ENCODE measurements around the gene LIMCH1.
"Not testable (repeated sequence)": the region's sequence is repeated elsewhere in the genome, so short reads cannot be mapped to it uniquely, and the experiment has no call there.

LIMCH1 gene

GRCh38 chr4:41646862-41647261 lies 108.9 kb downstream of the LIMCH1 start:
- peaks cover 3 to 9% of the 10 kb centered on the region in 2 donors for H3K4me1 ChIP-seq (ENCODE audit: control insufficient read depth in 2 of 2, insufficient read depth in 1 of 2, low read depth in 1 of 2, low read length in 2 of 2)
- no peak overlapping the region for H2BK15ac ChIP-seq (ENCODE audit: low read length)
- no peak overlapping the region for H4K8ac ChIP-seq (ENCODE audit: low read depth, low read length)
- H3K36me3 ChIP-seq (replicated peaks in 1 of 2; ENCODE audit: control insufficient read depth in 2 of 2, insufficient read depth in 2 of 2, low read length in 2 of 2) = peaks cover 3 to 42% of the 10 kb centered on the region in 2 donors
- H3K9ac ChIP-seq (ENCODE audit: low read depth, low read length, poor library complexity) = no peak overlapping the region
- H3K27me3 ChIP-seq (ENCODE audit: control insufficient read depth in 3 of 3, insufficient read depth in 3 of 3, low read depth in 1 of 3, low read length in 3 of 3) = no peaks in the 10 kb centered on the region
- no peaks in the 10 kb centered on the region for H3K79me1 ChIP-seq (ENCODE audit: low read depth, low read length)
- no CpG with 5 or more reads among the region's 1 CpG for WGBS, 2 donors (ENCODE audit: extremely low coverage in 2 of 2, insufficient read length in 2 of 2, insufficient replicate concordance in 1 of 2)
- no peak overlapping the region for H3K23ac ChIP-seq (ENCODE audit: low read depth, low read length, poor library complexity)
- no peak overlapping the region for H2BK5ac ChIP-seq (ENCODE audit: low read length)
- H3K4me2 ChIP-seq (ENCODE audit: insufficient read depth, low read length, poor library complexity, severe bottlenecking) = no peak overlapping the region
- no peak overlapping the region for H3K27ac ChIP-seq (replicated peaks; ENCODE audit: low read length)
- no peak overlapping the region for H3K18ac ChIP-seq (ENCODE audit: low read length)
- no peak overlapping the region for H2AFZ ChIP-seq (ENCODE audit: low read length)
- H3K9me3 ChIP-seq (replicated peaks in 1 of 2; ENCODE audit: control insufficient read depth in 2 of 2, insufficient read depth in 1 of 2, low read depth in 1 of 2, low read length in 2 of 2) = peaks cover 0 to 2% of the 10 kb centered on the region in 2 donors
- no peak overlapping the region for H3K4ac ChIP-seq (ENCODE audit: low read length)
- H2BK120ac ChIP-seq (ENCODE audit: low read depth, low read length) = no peak overlapping the region
- no peak overlapping the region for H2AK5ac ChIP-seq (ENCODE audit: low read depth, low read length)
- H2BK12ac ChIP-seq (ENCODE audit: low read length) = no peak overlapping the region
- DNase-seq (ENCODE audit: low spot score) = no peak
- H3K14ac ChIP-seq (ENCODE audit: low read length) = no peak overlapping the region
- no peak overlapping the region for H4K91ac ChIP-seq (ENCODE audit: low read depth, low read length, poor library complexity)
- H3K4me3 ChIP-seq (ENCODE audit: low read length in 2 of 2) = no peak overlapping the region

- Histone ChIP-seq H3K4me2 (ENCODE audit: insufficient read depth, low read length, poor library complexity, severe bottlenecking) (no peak overlapping the region), H3K4me3 (ENCODE audit: low read length in 2 of 2) (no peak overlapping the region), H3K9me3 (replicated peaks in 1 of 2; ENCODE audit: control insufficient read depth in 2 of 2, insufficient read depth in 1 of 2, low read depth in 1 of 2, low read length in 2 of 2) (peaks cover 0 to 2% of the 10 kb centered on the region in 2 donors), H2AFZ (ENCODE audit: low read length) (no peak overlapping the region), H3K79me1 (ENCODE audit: low read depth, low read length) (no peaks in the 10 kb centered on the region), H2BK5ac (ENCODE audit: low read length) (no peak overlapping the region), H3K36me3 (replicated peaks in 1 of 2; ENCODE audit: control insufficient read depth in 2 of 2, insufficient read depth in 2 of 2, low read length in 2 of 2) (peaks cover 3 to 47% of the 10 kb centered on the region in 2 donors), H3K27me3 (ENCODE audit: control insufficient read depth in 3 of 3, insufficient read depth in 3 of 3, low read depth in 1 of 3, low read length in 3 of 3) (no peaks in the 10 kb centered on the region), H2BK120ac (ENCODE audit: low read depth, low read length) (no peak overlapping the region), H4K91ac (ENCODE audit: low read depth, low read length, poor library complexity) (no peak overlapping the region), H3K4ac (ENCODE audit: low read length) (no peak overlapping the region), H3K23ac (ENCODE audit: low read depth, low read length, poor library complexity) (no peak overlapping the region), H3K14ac (ENCODE audit: low read length) (no peak overlapping the region), H4K8ac (ENCODE audit: low read depth, low read length) (no peak overlapping the region), H2BK12ac (ENCODE audit: low read length) (no peak overlapping the region), H3K27ac (replicated peaks; ENCODE audit: low read length) (no peak overlapping the region), H3K9ac (ENCODE audit: low read depth, low read length, poor library complexity) (no peak overlapping the region), H2BK15ac (ENCODE audit: low read length) (no peak overlapping the region), H3K18ac (ENCODE audit: low read length) (no peak overlapping the region), H2AK5ac (ENCODE audit: low read depth, low read length) (no peak overlapping the region), H3K4me1 (ENCODE audit: control insufficient read depth in 2 of 2, insufficient read depth in 1 of 2, low read depth in 1 of 2, low read length in 2 of 2) (peaks cover 3 to 9% of the 10 kb centered on the region in 2 donors)
- no peak for DNase-seq (ENCODE audit: low spot score)
- WGBS, 2 donors (ENCODE audit: extremely low coverage in 2 of 2, insufficient read length in 2 of 2, insufficient replicate concordance in 1 of 2) = no CpG with 5 or more reads among the region's 3 CpGs
Observed at GRCh38 chr4:41647383-41647782, 109.4 kb downstream of the LIMCH1 start.

- H2AFZ ChIP-seq (ENCODE audit: low read length); H2BK15ac ChIP-seq (ENCODE audit: low read length); H3K4me2 ChIP-seq (ENCODE audit: insufficient read depth, low read length, poor library complexity, severe bottlenecking); H4K8ac ChIP-seq (ENCODE audit: low read depth, low read length); H3K4me1 ChIP-seq (ENCODE audit: control insufficient read depth in 2 of 2, insufficient read depth in 1 of 2, low read depth in 1 of 2, low read length in 2 of 2); H3K18ac ChIP-seq (ENCODE audit: low read length); H3K27me3 ChIP-seq (ENCODE audit: control insufficient read depth in 3 of 3, insufficient read depth in 3 of 3, low read depth in 1 of 3, low read length in 3 of 3); H3K9ac ChIP-seq (ENCODE audit: low read depth, low read length, poor library complexity); H2BK5ac ChIP-seq (ENCODE audit: low read length); H3K9me3 ChIP-seq (replicated peaks in 1 of 2; ENCODE audit: control insufficient read depth in 2 of 2, insufficient read depth in 1 of 2, low read depth in 1 of 2, low read length in 2 of 2); H4K91ac ChIP-seq (ENCODE audit: low read depth, low read length, poor library complexity); H3K27ac ChIP-seq (replicated peaks; ENCODE audit: low read length); H2BK120ac ChIP-seq (ENCODE audit: low read depth, low read length); H3K14ac ChIP-seq (ENCODE audit: low read length); H3K4ac ChIP-seq (ENCODE audit: low read length); H3K79me1 ChIP-seq (ENCODE audit: low read depth, low read length); H3K23ac ChIP-seq (ENCODE audit: low read depth, low read length, poor library complexity); H2BK12ac ChIP-seq (ENCODE audit: low read length); H2AK5ac ChIP-seq (ENCODE audit: low read depth, low read length); DNase-seq (ENCODE audit: low spot score); H3K4me3 ChIP-seq (ENCODE audit: low read length in 2 of 2): not testable (repeated sequence)
- peaks cover 3 to 57% of the 10 kb centered on the region in 2 donors for H3K36me3 ChIP-seq (replicated peaks in 1 of 2; ENCODE audit: control insufficient read depth in 2 of 2, insufficient read depth in 2 of 2, low read length in 2 of 2)
Observed at GRCh38 chr4:41651150-41651549, 113.2 kb downstream of the LIMCH1 start.

DNA sequence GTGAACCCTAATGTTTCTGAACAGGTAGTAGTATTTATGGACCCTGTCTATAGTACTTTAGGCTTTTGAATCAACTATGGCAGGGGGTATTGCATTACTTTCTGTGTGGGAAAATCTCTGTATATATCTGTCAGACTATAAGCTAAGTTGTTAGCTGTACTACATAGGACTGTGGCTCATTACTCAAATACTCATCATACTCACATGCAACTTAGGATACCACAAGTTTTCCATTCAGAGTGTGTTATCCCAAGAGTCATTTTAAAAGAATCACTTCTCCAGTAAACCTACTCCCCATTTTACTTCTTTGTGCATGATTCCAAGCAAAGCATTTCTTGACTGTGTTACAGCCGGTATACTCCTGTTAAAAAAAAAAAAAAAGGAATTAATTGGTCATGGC lies 115.0 kb downstream of the LIMCH1 start:
- H3K4me1 ChIP-seq (ENCODE audit: control insufficient read depth in 2 of 2, insufficient read depth in 1 of 2, low read depth in 1 of 2, low read length in 2 of 2) = no peaks in the 10 kb centered on the region
- no peak overlapping the region for H2BK120ac ChIP-seq (ENCODE audit: low read depth, low read length)
- DNase-seq (ENCODE audit: low spot score) = no peak
- no peak overlapping the region for H2BK12ac ChIP-seq (ENCODE audit: low read length)
- no CpG with 5 or more reads among the region's 1 CpG for WGBS, 2 donors (ENCODE audit: extremely low coverage in 2 of 2, insufficient read length in 2 of 2, insufficient replicate concordance in 1 of 2)
- H3K14ac ChIP-seq (ENCODE audit: low read length) = no peak overlapping the region
- H2BK5ac ChIP-seq (ENCODE audit: low read length) = no peak overlapping the region
- no peak overlapping the region for H2AFZ ChIP-seq (ENCODE audit: low read length)
- H3K27ac ChIP-seq (replicated peaks; ENCODE audit: low read length) = no peak overlapping the region
- peaks cover 1 to 44% of the 10 kb centered on the region in 2 donors for H3K36me3 ChIP-seq (replicated peaks in 1 of 2; ENCODE audit: control insufficient read depth in 2 of 2, insufficient read depth in 2 of 2, low read length in 2 of 2)
- H3K4ac ChIP-seq (ENCODE audit: low read length) = no peak overlapping the region
- no peak overlapping the region for H4K91ac ChIP-seq (ENCODE audit: low read depth, low read length, poor library complexity)
- H2BK15ac ChIP-seq (ENCODE audit: low read length) = no peak overlapping the region
- H3K9ac ChIP-seq (ENCODE audit: low read depth, low read length, poor library complexity) = no peak overlapping the region
- H2AK5ac ChIP-seq (ENCODE audit: low read depth, low read length) = no peak overlapping the region
- no peaks in the 10 kb centered on the region for H3K79me1 ChIP-seq (ENCODE audit: low read depth, low read length)
- no peak overlapping the region for H4K8ac ChIP-seq (ENCODE audit: low read depth, low read length)
- H3K23ac ChIP-seq (ENCODE audit: low read depth, low read length, poor library complexity) = no peak overlapping the region
- H3K27me3 ChIP-seq (ENCODE audit: control insufficient read depth in 3 of 3, insufficient read depth in 3 of 3, low read depth in 1 of 3, low read length in 3 of 3) = no peaks in the 10 kb centered on the region
- no peak overlapping the region for H3K18ac ChIP-seq (ENCODE audit: low read length)
- no peak overlapping the region for H3K4me3 ChIP-seq (ENCODE audit: low read length in 2 of 2)
- H3K9me3 ChIP-seq (replicated peaks in 1 of 2; ENCODE audit: control insufficient read depth in 2 of 2, insufficient read depth in 1 of 2, low read depth in 1 of 2, low read length in 2 of 2) = no peaks in the 10 kb centered on the region
- H3K4me2 ChIP-seq (ENCODE audit: insufficient read depth, low read length, poor library complexity, severe bottlenecking) = no peak overlapping the region
